Fibroblast of the aortic adventitia (primary cell): Measurements from ENCODE around the gene SAMD4A. TPM values are rescaled to one million over a fixed set of nuclear protein-coding genes. Genes with fewer than 3 reads are reported as not detected.

Source experiments
- DNase-seq: peaks from one replicate; pipeline ENCODE4 v3.0.0-alpha.2; 2010; ENCODE audit warnings: low read depth
- H3K4me3 ChIP-seq: 2 replicates; pipeline ENCODE4 v1.5.1; 2011; ENCODE audit warnings: low read depth, mild to moderate bottlenecking, control low read depth, low read length, moderate library complexity
- CTCF ChIP-seq: IDR thresholded peaks from 2 replicates; pipeline ENCODE4 v1.5.1; 2011; ENCODE audit warnings: mild to moderate bottlenecking, low read length, control low read depth, inconsistent platforms; ENCODE audit not compliant: insufficient read depth
- total RNA-seq: library from RNA; depleted of rRNA; stranded (reverse); fragments of >200 nt; gene quantifications from 2 replicates; pipeline ENCODE4 v1.2.3, GENCODE V29; 2012; ENCODE audit warnings: low replicate concordance

The SAMD4A gene
- total RNA-seq, 1 donor: 20.1 TPM

- TF ChIP-seq CTCF: no peak
- DNase-seq: no peak
- no peak overlapping the region for H3K4me3 ChIP-seq
Measured at GRCh38 chr14:54804538-54805041, 237.7 kb downstream of the SAMD4A start.

- DNase-seq: peak; percentile 22
- no peak for TF ChIP-seq CTCF
- no peak overlapping the region for H3K4me3 ChIP-seq
Measured at GRCh38 chr14:54805070-54805444, 238.1 kb downstream of the SAMD4A start.

GRCh38 chr14:54805445-54806322 is 238.8 kb downstream of the SAMD4A start:
- peak; percentile 96 for TF ChIP-seq CTCF
- DNase-seq: peak; percentile 85
- H3K4me3 ChIP-seq: peak overlapping the region; percentile 35

GRCh38 chr14:54806616-54807015 is 239.7 kb downstream of the SAMD4A start:
- TF ChIP-seq CTCF: no peak
- H3K4me3 ChIP-seq: no peak overlapping the region

GRCh38 chr14:54807428-54807827 is 240.5 kb downstream of the SAMD4A start:
- no peak for DNase-seq
- TF ChIP-seq CTCF: no peak
- H3K4me3 ChIP-seq: no peak overlapping the region

More at GRCh38 chr14:54806616-54807015, 239.7 kb downstream of the SAMD4A start:
- DNase-seq: no peak

GRCh38 chr14:54807881-54808280 is 241.0 kb downstream of the SAMD4A start:
- DNase-seq: no peak
- TF ChIP-seq CTCF: no peak
- no peak overlapping the region for H3K4me3 ChIP-seq
